Ovary (tissue), 10 donors: Measurements from ENCODE around the gene BTN3A1. TPM values are rescaled to one million over a fixed set of nuclear protein-coding genes. Genes with fewer than 3 reads are reported as not detected.
A peak's percentile ranks its signal among the peaks of the same experiment; 100 is the strongest.
"Not testable (repeated sequence)": the region's sequence is repeated elsewhere in the genome, so short reads cannot be mapped to it uniquely, and the experiment has no call there.

Source experiments
- DNase-seq, 5 donors: peaks; one replicate each; pipeline ENCODE4 v3.0.0-alpha.2; 2019 to 2020
- H3K27ac ChIP-seq, 2 donors: fragments of 200-600 bp; one replicate each; pipeline versions ENCODE4 v1.5.1 to v1.8.0; 2019 to 2022
- H3K27me3 ChIP-seq: fragments of 200-600 bp; one replicate; pipeline ENCODE4 v1.8.0; 2022
- H3K36me3 ChIP-seq: fragments of 200-600 bp; sonication (generic); one replicate; pipeline ENCODE4 v1.5.1; 2019
- H3K4me1 ChIP-seq: one replicate; pipeline ENCODE4 v1.8.1; 2013; ENCODE audit warnings: mild to moderate bottlenecking, moderate library complexity; ENCODE audit not compliant: insufficient read depth
- H3K4me3 ChIP-seq: fragments of 200-600 bp; sonication (generic); one replicate; pipeline ENCODE4 v1.5.1; 2017
- H3K9me3 ChIP-seq, 2 donors: fragments of 200-600 bp in 1 of 2; sonication (generic) in 1 of 2; one replicate each; pipeline versions ENCODE4 v1.5.1 to v1.8.1; 2013 to 2019; ENCODE audit warnings: mild to moderate bottlenecking in 1 of 2, moderate library complexity in 1 of 2
- EP300 ChIP-seq: sonication (generic); formaldehyde crosslinking; IDR thresholded peaks from one replicate; pipeline ENCODE4 v1.6.1; 2017; ENCODE audit warnings: antibody characterized with exemption
- POLR2A ChIP-seq: fragments of 450-650 bp; IDR thresholded peaks from one replicate; pipeline ENCODE4 v1.6.1; 2017; ENCODE audit warnings: antibody characterized with exemption, mild to moderate bottlenecking, moderate library complexity
- WGBS, 3 donors: extraction: QIAGEN DNeasy Blood & Tissue Kit in 1 of 3; methylation state at CpG; one replicate each; pipeline versions ENCODE4 v1.1.5 to v1.1.7; 2013 to 2017; 5-methylcytosine and 5-hydroxymethylcytosine counted together
- intact Hi-C, 4 donors: fragments of 100-400 bp; cut with DNase I; formaldehyde crosslinking; loops; one replicate each; pipeline versions ENCODE4 v1.11.0 to v1.15.1; 2022 to 2023
- long read RNA-seq, 3 donors: library from polyadenylated mRNA in 2 of 3; unstranded in 2 of 3; transcript quantifications; one replicate each; pipeline ENCODE4 v2.0.0 and lab custom pipeline, GENCODE V29; 2021 to 2026
- polyA plus RNA-seq, 2 donors: library from polyadenylated mRNA; stranded (reverse); fragments of 200-250 nt in 1 of 2; fragments of 350-450 nt in 1 of 2; fragmentation: Illumina TruSeq in 1 of 2; extraction: RNeasy Lipid Tissue Mini Kit (QIAGEN cat#74804) in 1 of 2; gene quantifications; one replicate each; pipeline ENCODE4 v1.2.3, GENCODE V29; 2013 to 2014
- total RNA-seq, 7 donors: library from RNA; depleted of rRNA in 2 of 7; stranded (reverse); fragments of >200 nt in 2 of 7; fragmentation: NEBNext Ultra II Directional in 3 of 7; extraction: Animal tissue kit (Norgen Biotek cat#: 25700) in 3 of 7; gene quantifications; one replicate each; pipeline versions ENCODE4 v1.1.0 to v1.2.4, GENCODE V29; 2016 to 2023
- TF ChIP-seq, protein P1 (sequence below), 3 donors: fragments of 450-650 bp in 2 of 3; fragments of 200-600 bp in 1 of 3; IDR thresholded peaks; one replicate each; pipeline versions ENCODE4 v1.5.1 to v1.8.0; 2016 to 2022; ENCODE audit warnings: antibody characterized with exemption in 3 of 3, mild to moderate bottlenecking in 1 of 3
- donor health status: DM: no; HTN: no; CAD: no; lungs with moderate emphysema.
- donor health status: DM: no; HTN: no; CAD: no.
- donor health status: Bipolar disorder and iron deficiency.
- donor health status: DM: yes; HTN: yes; CAD: no.
- donor health status: DM: no; HTN: no; CAD: no.
- donor health status: DM: yes; HTN: yes; CAD: no.

The BTN3A1 gene
- total RNA-seq (10 to 100 TPM; 11.0 to 33.4 (median 18.4) TPM), polyA plus RNA-seq (10 to 100 TPM; 14.5 to 64.5 TPM)
- long read RNA-seq, donor 1, partial matches to known transcripts, result 9 of 17 reads
- long read RNA-seq, donor 1, other reads (novel, unspliced or antisense), result 8 of 17 reads
- long read RNA-seq, donor 2, partial matches to known transcripts, result 0 of 1 reads
- long read RNA-seq, donor 2, other reads (novel, unspliced or antisense), result 0 of 1 reads
- long read RNA-seq, donor 3, partial matches to known transcripts, result 0 of 11 reads
- long read RNA-seq, donor 3, other reads (novel, unspliced or antisense), result 10 of 11 reads

DNA sequence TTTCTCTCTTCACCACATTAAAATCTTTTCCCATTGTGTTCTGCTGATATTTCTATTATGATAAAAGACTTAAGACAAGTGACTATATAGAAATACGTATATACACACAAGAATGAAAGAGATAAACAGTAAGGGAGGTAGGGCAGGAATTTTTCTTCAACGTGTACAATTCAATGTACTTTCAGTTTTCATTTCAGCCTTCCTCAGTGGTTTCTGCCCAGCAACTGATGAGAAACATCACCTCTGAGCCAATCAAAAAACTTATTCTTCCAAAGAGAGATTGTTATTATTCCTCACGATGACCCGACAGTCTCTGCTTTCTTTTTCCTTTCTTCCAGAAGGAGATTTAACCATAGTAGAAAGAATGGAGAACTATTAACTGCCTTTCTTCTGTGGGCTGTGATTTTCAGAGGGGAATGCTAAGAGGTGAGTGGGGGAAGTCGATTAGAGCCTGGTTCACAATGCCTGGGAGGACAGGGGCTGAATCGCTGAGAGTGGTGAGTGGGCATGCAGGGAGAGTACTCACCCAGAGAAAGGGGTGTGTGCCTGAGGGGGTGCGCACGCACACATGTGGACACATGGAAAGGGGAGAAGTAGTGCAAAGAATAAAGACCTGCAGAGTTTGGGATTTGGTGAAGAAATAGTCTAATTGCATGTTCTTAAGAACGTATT lies at the start of gene BTN3A1:
Gene BTN3A1 (plus strand): TSS at position 289 of the 672 bp plus-strand sequence. CDS start 3,289 bp downstream, outside the sequence.
- TF ChIP-seq EP300, result no peak
- TF ChIP-seq POLR2A, result no peak
- TF ChIP-seq, protein P1, sequence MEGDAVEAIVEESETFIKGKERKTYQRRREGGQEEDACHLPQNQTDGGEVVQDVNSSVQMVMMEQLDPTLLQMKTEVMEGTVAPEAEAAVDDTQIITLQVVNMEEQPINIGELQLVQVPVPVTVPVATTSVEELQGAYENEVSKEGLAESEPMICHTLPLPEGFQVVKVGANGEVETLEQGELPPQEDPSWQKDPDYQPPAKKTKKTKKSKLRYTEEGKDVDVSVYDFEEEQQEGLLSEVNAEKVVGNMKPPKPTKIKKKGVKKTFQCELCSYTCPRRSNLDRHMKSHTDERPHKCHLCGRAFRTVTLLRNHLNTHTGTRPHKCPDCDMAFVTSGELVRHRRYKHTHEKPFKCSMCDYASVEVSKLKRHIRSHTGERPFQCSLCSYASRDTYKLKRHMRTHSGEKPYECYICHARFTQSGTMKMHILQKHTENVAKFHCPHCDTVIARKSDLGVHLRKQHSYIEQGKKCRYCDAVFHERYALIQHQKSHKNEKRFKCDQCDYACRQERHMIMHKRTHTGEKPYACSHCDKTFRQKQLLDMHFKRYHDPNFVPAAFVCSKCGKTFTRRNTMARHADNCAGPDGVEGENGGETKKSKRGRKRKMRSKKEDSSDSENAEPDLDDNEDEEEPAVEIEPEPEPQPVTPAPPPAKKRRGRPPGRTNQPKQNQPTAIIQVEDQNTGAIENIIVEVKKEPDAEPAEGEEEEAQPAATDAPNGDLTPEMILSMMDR (IDR thresholded peaks at IDR 0.05), result no peak
- WGBS, 3 donors, result 0% methylated on average over 9 of the region's 9 CpGs
- Histone ChIP-seq H3K27ac (peak within 1 kb of the TSS; percentile 40 to 72), H3K27me3 (no peaks in the 10 kb centered on the region), H3K4me3 (peak within 1 kb of the TSS; percentile 63), H3K4me1 (peaks cover 2% of the 10 kb centered on the region), H3K9me3 (no peaks in the 10 kb centered on the region), H3K36me3 (no peaks in the 10 kb centered on the region)
- intact Hi-C loops, result no loop called here
- peak; percentile 55 to 68 (median 66) for DNase-seq

DNA sequence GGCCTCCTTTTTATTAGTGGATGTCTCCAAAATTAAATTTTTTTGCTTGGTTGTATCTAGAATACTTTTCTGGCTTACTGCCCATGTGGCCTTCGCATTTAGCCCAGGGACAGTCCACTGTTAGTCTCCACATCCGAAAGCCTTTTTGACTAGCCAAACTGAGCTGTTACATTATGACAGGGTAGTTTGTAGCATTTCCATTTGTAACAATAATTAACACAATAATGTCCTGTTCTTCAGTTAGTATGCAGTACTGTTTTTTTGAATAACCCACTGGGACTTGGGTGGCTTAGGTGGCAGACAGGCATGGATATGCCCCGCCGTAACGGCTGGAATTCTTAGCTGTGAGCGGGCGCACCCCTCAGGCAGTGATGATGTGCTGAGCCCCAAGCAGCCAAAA lies 49.8 kb upstream of the BTN3A1 start:
- TF ChIP-seq, protein P1 (IDR thresholded peaks at IDR 0.05), result no peak
- TF ChIP-seq POLR2A, result no peak
- TF ChIP-seq EP300, result no peak
- H3K36me3 ChIP-seq, result no peaks in the 10 kb centered on the region
- no peak overlapping the region for H3K27ac ChIP-seq
- no peak for DNase-seq
- intact Hi-C loops, result no loop called here
- WGBS, 3 donors, result 96 to 99% (median 96%) methylated on average over 7 of the region's 7 CpGs
- no peaks in the 10 kb centered on the region for H3K27me3 ChIP-seq
- no peak overlapping the region for H3K4me3 ChIP-seq
- H3K4me1 ChIP-seq, result no peaks in the 10 kb centered on the region
- no peaks in the 10 kb centered on the region for H3K9me3 ChIP-seq

DNA sequence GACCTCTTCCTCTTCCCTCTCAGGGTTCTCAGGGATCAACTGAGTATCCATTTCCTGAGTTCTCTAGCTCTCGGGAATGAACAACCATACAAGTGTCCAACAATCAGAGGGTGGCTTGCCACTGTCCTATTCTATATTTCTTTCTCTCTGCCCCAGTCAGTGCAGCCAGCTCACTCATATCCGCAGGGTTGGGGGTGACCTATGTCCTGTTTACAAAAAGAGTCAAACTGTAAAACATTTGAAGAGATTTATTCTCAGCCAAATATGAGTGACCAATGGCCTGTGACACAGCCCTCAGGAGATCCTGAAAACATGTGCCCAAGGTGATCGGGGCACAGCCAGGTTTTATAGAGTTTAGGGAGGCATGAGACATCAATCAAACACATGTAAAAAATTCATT lies 47.9 kb upstream of the BTN3A1 start:
- intact Hi-C loops, result no loop called here
- Histone ChIP-seq H3K27ac (no peak overlapping the region), H3K27me3 (no peaks in the 10 kb centered on the region), H3K4me3 (no peak overlapping the region), H3K9me3 (no peaks in the 10 kb centered on the region), H3K4me1 (no peaks in the 10 kb centered on the region), H3K36me3 (no peaks in the 10 kb centered on the region)
- DNase-seq, result no peak
- 69 to 90% (median 82%) methylated on average over 3 of the region's 3 CpGs for WGBS, 3 donors
- TF ChIP-seq POLR2A (no peak), EP300 (no peak)
- TF ChIP-seq, protein P1 (IDR thresholded peaks at IDR 0.05), result no peak

DNA sequence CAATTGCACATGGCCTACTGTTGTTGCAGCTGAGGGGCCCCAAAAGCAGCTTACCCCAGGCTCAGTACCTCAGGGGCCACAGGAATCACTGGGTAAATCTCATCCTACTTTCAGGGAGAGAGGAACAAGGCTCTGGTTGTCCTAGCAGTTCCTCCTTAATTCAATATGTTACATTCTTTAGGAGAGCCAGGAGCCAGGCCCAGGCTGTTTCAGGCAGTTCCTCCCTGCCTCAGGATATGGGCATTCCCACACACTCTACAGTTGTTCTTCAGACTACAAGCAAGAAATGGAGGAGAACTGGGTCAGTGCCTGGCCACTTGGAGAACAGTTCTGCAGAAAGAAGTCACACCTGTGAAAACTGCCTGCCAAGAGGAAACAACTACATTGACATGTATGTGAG lies 46.7 kb upstream of the BTN3A1 start:
- TF ChIP-seq EP300 (no peak), POLR2A (no peak)
- TF ChIP-seq, protein P1 (IDR thresholded peaks at IDR 0.05), result no peak

DNA sequence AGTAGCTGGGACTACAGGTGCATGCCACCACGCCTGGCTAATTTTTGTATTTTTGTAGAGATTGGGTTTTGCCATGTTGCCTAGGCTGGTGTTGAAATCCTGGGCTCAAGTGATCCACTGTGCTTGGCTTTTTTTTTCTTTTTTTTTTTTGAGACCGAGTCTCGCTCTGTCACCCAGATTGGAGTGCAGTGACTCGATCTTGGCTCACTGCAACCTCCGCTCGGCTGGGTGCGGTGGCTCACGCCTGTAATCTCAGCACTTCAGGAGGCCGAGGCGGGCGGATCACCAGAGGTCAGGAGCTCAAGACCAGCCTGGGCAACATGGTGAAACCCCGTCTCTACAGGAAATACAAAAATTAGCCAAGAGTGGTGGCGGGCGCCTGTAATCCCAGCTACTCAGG lies 44.5 kb upstream of the BTN3A1 start:
- H3K9me3 ChIP-seq, H3K36me3 ChIP-seq, H3K27ac ChIP-seq, H3K27me3 ChIP-seq, DNase-seq, H3K4me3 ChIP-seq, intact Hi-C loops, H3K4me1 ChIP-seq: not testable (repeated sequence)
- WGBS, 3 donors, result 93 to 95% (median 94%) methylated on average over 14 of the region's 14 CpGs

More for the DNA sequence above, 46.7 kb upstream of the BTN3A1 start:
- Histone ChIP-seq H3K36me3 (no peaks in the 10 kb centered on the region), H3K9me3 (no peaks in the 10 kb centered on the region), H3K27me3 (no peaks in the 10 kb centered on the region), H3K4me1 (no peaks in the 10 kb centered on the region), H3K27ac (no peak overlapping the region), H3K4me3 (no peak overlapping the region)
- no peak for DNase-seq
- intact Hi-C loops, result no loop called here
